ENCODE results near the gene CD83.

CD83 gene

GRCh38 chr6:14081126-14081525 lies 36.4 kb upstream of the CD83 start:
- H3K27me3 ChIP-seq = no peaks in the 10 kb centered on the region
- H3K4me3 ChIP-seq (ENCODE audit: low read depth in 1 of 2, low read length in 1 of 2) = no peak overlapping the region
- no peak overlapping the region for H3K27ac ChIP-seq
- TF ChIP-seq CTCF (IDR thresholded peaks at IDR 0.05) = no peak
- H3K36me3 ChIP-seq = no peaks in the 10 kb centered on the region
- H3K9me3 ChIP-seq = no peaks in the 10 kb centered on the region
- no peaks in the 10 kb centered on the region for H3K4me1 ChIP-seq (ENCODE audit: control insufficient read depth in 1 of 2, insufficient read depth in 1 of 2, low read depth in 1 of 2, low read length in 1 of 2)

GRCh38 chr6:14082771-14083170 lies 34.8 kb upstream of the CD83 start:
- H3K27ac ChIP-seq = no peak overlapping the region
- H3K9me3 ChIP-seq = no peaks in the 10 kb centered on the region
- H3K4me1 ChIP-seq (ENCODE audit: control insufficient read depth in 1 of 2, insufficient read depth in 1 of 2, low read depth in 1 of 2, low read length in 1 of 2) = no peaks in the 10 kb centered on the region
- H3K4me3 ChIP-seq (ENCODE audit: low read depth in 1 of 2, low read length in 1 of 2) = no peak overlapping the region
- no peak for TF ChIP-seq CTCF (IDR thresholded peaks at IDR 0.05)
- no peaks in the 10 kb centered on the region for H3K36me3 ChIP-seq
- no peaks in the 10 kb centered on the region for H3K27me3 ChIP-seq

GRCh38 chr6:14083262-14083661 lies 34.3 kb upstream of the CD83 start:
- no peaks in the 10 kb centered on the region for H3K9me3 ChIP-seq
- no peak overlapping the region for H3K27ac ChIP-seq
- no peaks in the 10 kb centered on the region for H3K36me3 ChIP-seq
- no peak for TF ChIP-seq CTCF (IDR thresholded peaks at IDR 0.05)
- no peaks in the 10 kb centered on the region for H3K4me1 ChIP-seq (ENCODE audit: control insufficient read depth in 1 of 2, insufficient read depth in 1 of 2, low read depth in 1 of 2, low read length in 1 of 2)
- no peaks in the 10 kb centered on the region for H3K27me3 ChIP-seq
- H3K4me3 ChIP-seq (ENCODE audit: low read depth in 1 of 2, low read length in 1 of 2) = no peak overlapping the region

- H3K4me3 ChIP-seq (ENCODE audit: low read depth in 1 of 2, low read length in 1 of 2) = no peak overlapping the region
- no peaks in the 10 kb centered on the region for H3K4me1 ChIP-seq (ENCODE audit: control insufficient read depth in 1 of 2, insufficient read depth in 1 of 2, low read depth in 1 of 2, low read length in 1 of 2)
- no peaks in the 10 kb centered on the region for H3K27me3 ChIP-seq
- TF ChIP-seq CTCF (IDR thresholded peaks at IDR 0.05) = no peak
- no peaks in the 10 kb centered on the region for H3K36me3 ChIP-seq
- H3K9me3 ChIP-seq = no peaks in the 10 kb centered on the region
- no peak overlapping the region for H3K27ac ChIP-seq
Observed at GRCh38 chr6:14083751-14084150, 33.8 kb upstream of the CD83 start.

- Histone ChIP-seq H3K4me3 (ENCODE audit: low read depth in 1 of 2, low read length in 1 of 2) (no peak overlapping the region), H3K27me3 (no peaks in the 10 kb centered on the region), H3K36me3 (no peaks in the 10 kb centered on the region), H3K9me3 (no peaks in the 10 kb centered on the region), H3K4me1 (ENCODE audit: control insufficient read depth in 1 of 2, insufficient read depth in 1 of 2, low read depth in 1 of 2, low read length in 1 of 2) (no peaks in the 10 kb centered on the region), H3K27ac (no peak overlapping the region)
- TF ChIP-seq CTCF (IDR thresholded peaks at IDR 0.05) = no peak
Observed at GRCh38 chr6:14084388-14084787, 33.2 kb upstream of the CD83 start.

- Histone ChIP-seq H3K4me1 (ENCODE audit: control insufficient read depth in 1 of 2, insufficient read depth in 1 of 2, low read depth in 1 of 2, low read length in 1 of 2) (no peaks in the 10 kb centered on the region), H3K9me3 (no peaks in the 10 kb centered on the region), H3K27ac (no peak overlapping the region), H3K36me3 (no peaks in the 10 kb centered on the region), H3K4me3 (ENCODE audit: low read depth in 1 of 2, low read length in 1 of 2) (no peak overlapping the region), H3K27me3 (no peaks in the 10 kb centered on the region)
- TF ChIP-seq CTCF (IDR thresholded peaks at IDR 0.05) = no peak
Observed at GRCh38 chr6:14085176-14085787, 32.3 kb upstream of the CD83 start.

Measured in neutrophil (primary cell).